CD4-positive, alpha-beta T cell treated with Interferon gamma for 1 hour (primary cell): ENCODE results near the gene DLX3.
"Not testable (repeated sequence)": the region's sequence is repeated elsewhere in the genome, so short reads cannot be mapped to it uniquely, and the experiment has no call there.

Experiments used
- DNase-seq: peaks from one replicate; pipeline ENCODE4 v3.0.0-alpha.2; 2020

Gene DLX3

GRCh38 chr17:49995055-49995738, at the start of gene DLX3:
TSS of gene DLX3 (minus strand) at chr17:49995224. CDS start at chr17:49994998, 226 bp downstream.
- no peak for DNase-seq

- no peak for DNase-seq
Measured at GRCh38 chr17:50044483-50044882, 49.5 kb upstream of the DLX3 start.

- DNase-seq = no peak
Measured at GRCh38 chr17:50043290-50044148, 48.5 kb upstream of the DLX3 start.

GRCh38 chr17:50042211-50042610, 47.2 kb upstream of the DLX3 start:
- no peak for DNase-seq

- DNase-seq = not testable (repeated sequence)
Measured at GRCh38 chr17:50040496-50040895, 45.5 kb upstream of the DLX3 start.

- DNase-seq = no peak
Measured at GRCh38 chr17:50039058-50039457, 44.0 kb upstream of the DLX3 start.

- no peak for DNase-seq
Measured at GRCh38 chr17:50037321-50038107, 42.5 kb upstream of the DLX3 start.

GRCh38 chr17:50036455-50037261, 41.6 kb upstream of the DLX3 start:
- DNase-seq = no peak

- DNase-seq = no peak
Measured at GRCh38 chr17:50035945-50036344, 40.9 kb upstream of the DLX3 start.

- DNase-seq = no peak
Measured at GRCh38 chr17:50035421-50035879, 40.4 kb upstream of the DLX3 start.

GRCh38 chr17:50034498-50035364, 39.7 kb upstream of the DLX3 start:
- DNase-seq = no peak

GRCh38 chr17:50033316-50033715, 38.3 kb upstream of the DLX3 start:
- DNase-seq = no peak

- no peak for DNase-seq
Measured at GRCh38 chr17:50029185-50029584, 34.2 kb upstream of the DLX3 start.

GRCh38 chr17:50028736-50029120, 33.7 kb upstream of the DLX3 start:
- no peak for DNase-seq

- no peak for DNase-seq
Measured at GRCh38 chr17:50027881-50028735, 33.1 kb upstream of the DLX3 start.

GRCh38 chr17:50027172-50027880, 32.3 kb upstream of the DLX3 start:
- peak; percentile 8 for DNase-seq

GRCh38 chr17:50026837-50027171, 31.8 kb upstream of the DLX3 start:
- peak; percentile 62 for DNase-seq

GRCh38 chr17:50026046-50026675, 31.1 kb upstream of the DLX3 start:
- DNase-seq = no peak

GRCh38 chr17:50024808-50025207, 29.8 kb upstream of the DLX3 start:
- no peak for DNase-seq
